Common myeloid progenitor, CD34-positive (primary cell): Measurements from ENCODE around the gene MYO18B.

Experiments
- CTCF ChIA-PET: fragments of 350-600 bp; sonication (Branson Sonifier 250); formaldehyde crosslinking; loops from one replicate; lab custom pipeline; 2021; ENCODE audit warnings: antibody characterized with exemption; lab: Charles Lee
- POLR2A ChIA-PET: fragments of 350-600 bp; sonication (Branson Sonifier 250); formaldehyde crosslinking; loops from one replicate; lab custom pipeline; 2021; ENCODE audit warnings: antibody characterized with exemption; lab: Charles Lee
- DNase-seq, 3 donors: peaks; one replicate each; pipeline versions ENCODE4 v3.0.0 to v3.0.0-alpha.2; 2013
- H3K27ac ChIP-seq, 2 experiments: 1 replicate in 1 of 2; 2 replicates in 1 of 2; pipeline ENCODE4 v1.7.0; 2013; ENCODE audit warnings: inconsistent platforms in 2 of 2, low read length in 2 of 2, mild to moderate bottlenecking in 2 of 2, low read depth in 1 of 2, moderate library complexity in 1 of 2; ENCODE audit not compliant: severe bottlenecking in 2 of 2, insufficient read depth in 1 of 2, poor library complexity in 1 of 2
- H3K27me3 ChIP-seq, 5 experiments: replicated peaks in 2 of 5; 1 replicate in 3 of 5; 2 replicates in 2 of 5; pipeline versions ENCODE4 v1.6.1 to v1.7.0; 2013; ENCODE audit warnings: low read length in 4 of 5, mild to moderate bottlenecking in 2 of 5, moderate library complexity in 2 of 5, inconsistent platforms in 1 of 5; ENCODE audit not compliant: insufficient read depth in 5 of 5, control insufficient read depth in 4 of 5
- H3K36me3 ChIP-seq, 4 experiments: 1 replicate in 2 of 4; 2 replicates in 2 of 4; pipeline versions ENCODE4 v1.6.1 to v1.7.0; 2013; ENCODE audit warnings: low read length in 3 of 4, control low read depth in 1 of 4, mild to moderate bottlenecking in 1 of 4; ENCODE audit not compliant: control insufficient read depth in 4 of 4, insufficient read depth in 4 of 4
- H3K4me1 ChIP-seq, 4 experiments: 1 replicate in 3 of 4; 2 replicates in 1 of 4; pipeline versions ENCODE4 v1.6.1 to v1.7.1; 2013; ENCODE audit warnings: low read length in 3 of 4, mild to moderate bottlenecking in 3 of 4, control low read depth in 1 of 4, inconsistent platforms in 1 of 4, moderate library complexity in 1 of 4; ENCODE audit not compliant: control insufficient read depth in 4 of 4, insufficient read depth in 4 of 4; ENCODE audit errors: control extremely low read depth in 1 of 4
- H3K4me3 ChIP-seq, 7 experiments: 1 replicate in 4 of 7; 2 replicates in 3 of 7; pipeline versions ENCODE4 v1.5.1 to v1.7.0; 2013; ENCODE audit warnings: mild to moderate bottlenecking in 7 of 7, low read length in 6 of 7, moderate library complexity in 6 of 7, inconsistent platforms in 2 of 7, low read depth in 2 of 7, control low read depth in 1 of 7; ENCODE audit not compliant: insufficient read depth in 4 of 7, control insufficient read depth in 1 of 7; ENCODE audit errors: extremely low read depth in 1 of 7
- H3K9me3 ChIP-seq, 5 experiments: 1 replicate in 4 of 5; 2 replicates in 1 of 5; pipeline versions ENCODE4 v1.6.1 to v1.7.1; 2013; ENCODE audit warnings: low read length in 4 of 5, mild to moderate bottlenecking in 2 of 5, inconsistent platforms in 1 of 5, low read depth in 1 of 5, moderate library complexity in 1 of 5; ENCODE audit not compliant: control insufficient read depth in 4 of 5, insufficient read depth in 2 of 5; ENCODE audit errors: control extremely low read depth in 1 of 5
- WGBS: methylation state at CpG from one replicate; pipeline ENCODE4 v1.1.5; 2013; ENCODE audit not compliant: insufficient coverage; 5-methylcytosine and 5-hydroxymethylcytosine counted together

MYO18B gene

GRCh38 chr22:25797498-25798290, 55.7 kb downstream of the MYO18B start:
- no peaks in the 10 kb centered on the region for H3K9me3 ChIP-seq
- no peaks in the 10 kb centered on the region for H3K4me1 ChIP-seq
- ChIA-PET POLR2A (interaction anchor here (0.5 kb wide), 1 partner anchor 1376 kb away, joined by 4 read pairs; no protein-coding TSS in a partner anchor), CTCF (no interaction called here)
- no peak overlapping the region for H3K4me3 ChIP-seq
- no peaks in the 10 kb centered on the region for H3K36me3 ChIP-seq
- DNase-seq, result no peak
- H3K27ac ChIP-seq, result no peak overlapping the region
- WGBS, result 80% methylated on average over 18 of the region's 22 CpGs
- peaks cover 0 to 8% (median 2%) of the 10 kb centered on the region in 5 experiments for H3K27me3 ChIP-seq

DNA sequence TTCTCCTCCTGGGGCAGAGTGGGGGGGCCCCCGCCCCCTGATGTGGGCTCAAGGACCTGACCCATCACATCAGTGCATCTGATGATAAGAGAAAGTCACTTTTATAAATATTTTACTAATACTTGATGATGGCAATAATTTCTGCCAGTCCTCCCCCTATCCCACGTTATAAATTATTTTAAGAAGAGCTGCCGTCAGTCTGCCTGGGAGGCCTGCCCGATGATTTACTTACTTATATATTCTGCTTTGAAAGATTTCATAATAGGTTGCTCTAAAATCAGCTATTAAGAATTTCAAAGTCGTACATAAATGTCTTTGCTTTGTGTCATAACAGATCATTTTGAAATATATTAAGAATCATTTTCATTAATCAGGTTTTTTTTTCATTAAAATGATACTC, 58.8 kb downstream of the MYO18B start:
- H3K27ac ChIP-seq, result no peak overlapping the region
- WGBS, result no CpG with 5 or more reads among the region's 5 CpGs
- POLR2A ChIA-PET, result no interaction called here
- H3K27me3 ChIP-seq, result peaks cover 0 to 20% (median 0%) of the 10 kb centered on the region in 5 experiments
- DNase-seq, result no peak
- no peaks in the 10 kb centered on the region for H3K36me3 ChIP-seq
- no peak overlapping the region for H3K4me3 ChIP-seq
- H3K4me1 ChIP-seq, result no peaks in the 10 kb centered on the region
- H3K9me3 ChIP-seq, result no peaks in the 10 kb centered on the region
- CTCF ChIA-PET, result no interaction called here

- Histone ChIP-seq H3K27ac (no peak overlapping the region), H3K36me3 (no peaks in the 10 kb centered on the region), H3K9me3 (no peaks in the 10 kb centered on the region), H3K4me1 (no peaks in the 10 kb centered on the region), H3K4me3 (no peak overlapping the region), H3K27me3 (peaks cover 0 to 23% (median 0%) of the 10 kb centered on the region in 5 experiments)
- no peak for DNase-seq
- ChIA-PET CTCF (no interaction called here), POLR2A (no interaction called here)
- WGBS, result 62% methylated on average over 2 of the region's 2 CpGs
Observed at GRCh38 chr22:25802018-25802417, 60.0 kb downstream of the MYO18B start.

- no peak overlapping the region for H3K27ac ChIP-seq
- POLR2A ChIA-PET, result no interaction called here
- 93% methylated on average over 6 of the region's 6 CpGs for WGBS
- CTCF ChIA-PET, result interaction anchor here (0.5 kb wide), 1 partner anchor 947 kb away, joined by 4 read pairs; no protein-coding TSS in a partner anchor
- H3K4me3 ChIP-seq, result no peak overlapping the region
- no peaks in the 10 kb centered on the region for H3K4me1 ChIP-seq
- DNase-seq, result no peak
- no peaks in the 10 kb centered on the region for H3K36me3 ChIP-seq
- H3K9me3 ChIP-seq, result peaks cover 0 to 4% (median 0%) of the 10 kb centered on the region in 5 experiments
- H3K27me3 ChIP-seq, result peaks cover 0 to 19% (median 0%) of the 10 kb centered on the region in 5 experiments
Observed at GRCh38 chr22:25804676-25805075, 62.7 kb downstream of the MYO18B start.

DNA sequence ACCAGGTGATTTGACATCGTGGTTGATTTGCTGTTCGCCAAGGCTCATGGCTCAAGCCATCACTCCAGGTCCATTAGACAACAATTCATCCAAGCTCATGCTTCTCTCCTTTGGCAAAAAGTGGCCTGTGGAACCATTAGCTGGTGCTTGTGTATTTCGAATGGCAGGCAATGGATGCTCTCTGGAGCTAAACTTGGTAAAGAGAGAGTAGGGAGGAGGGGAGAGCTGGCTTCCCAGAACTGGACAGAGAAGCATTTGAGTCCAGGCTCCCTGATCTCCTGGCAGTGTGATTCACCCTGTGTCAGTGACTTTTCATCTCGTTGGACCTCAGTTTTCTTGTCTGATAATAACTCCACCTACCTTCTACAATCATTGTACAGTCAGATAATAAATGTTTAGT, 64.6 kb downstream of the MYO18B start:
- peaks cover 0 to 4% (median 0%) of the 10 kb centered on the region in 5 experiments for H3K9me3 ChIP-seq
- no peaks in the 10 kb centered on the region for H3K4me1 ChIP-seq
- POLR2A ChIA-PET, result no interaction called here
- DNase-seq, result no peak
- peaks cover 0 to 18% (median 0%) of the 10 kb centered on the region in 5 experiments for H3K27me3 ChIP-seq
- no CpG with 5 or more reads among the region's 4 CpGs for WGBS
- H3K4me3 ChIP-seq, result no peak overlapping the region
- H3K27ac ChIP-seq, result no peak overlapping the region
- CTCF ChIA-PET, result no interaction called here
- no peaks in the 10 kb centered on the region for H3K36me3 ChIP-seq

- Histone ChIP-seq H3K4me1 (no peaks in the 10 kb centered on the region), H3K27ac (no peak overlapping the region), H3K36me3 (no peaks in the 10 kb centered on the region), H3K27me3 (peaks cover 0 to 16% (median 5%) of the 10 kb centered on the region in 5 experiments), H3K9me3 (no peaks in the 10 kb centered on the region), H3K4me3 (no peak overlapping the region)
- no peak for DNase-seq
- CTCF ChIA-PET, result no interaction called here
- WGBS, result no CpG with 5 or more reads among the region's 1 CpG
- POLR2A ChIA-PET, result no interaction called here
Observed at GRCh38 chr22:25814685-25815084, 72.7 kb downstream of the MYO18B start.

GRCh38 chr22:25815561-25815960, 73.6 kb downstream of the MYO18B start:
- CTCF ChIA-PET, result no interaction called here
- no peak overlapping the region for H3K27ac ChIP-seq

More at GRCh38 chr22:25815561-25815960, 73.6 kb downstream of the MYO18B start:
- Histone ChIP-seq H3K36me3 (no peaks in the 10 kb centered on the region), H3K4me3 (no peak overlapping the region), H3K27me3 (peaks cover 0 to 16% (median 5%) of the 10 kb centered on the region in 5 experiments), H3K4me1 (no peaks in the 10 kb centered on the region), H3K9me3 (peaks cover 0 to under 1% (median 0%) of the 10 kb centered on the region in 5 experiments)
- WGBS, result no CpG with 5 or more reads among the region's 2 CpGs
- no peak for DNase-seq
- POLR2A ChIA-PET, result no interaction called here
